ENCODE data around the gene GNAS.
A peak's percentile ranks its signal among the peaks of the same experiment; 100 is the strongest.

Gene GNAS

DNA sequence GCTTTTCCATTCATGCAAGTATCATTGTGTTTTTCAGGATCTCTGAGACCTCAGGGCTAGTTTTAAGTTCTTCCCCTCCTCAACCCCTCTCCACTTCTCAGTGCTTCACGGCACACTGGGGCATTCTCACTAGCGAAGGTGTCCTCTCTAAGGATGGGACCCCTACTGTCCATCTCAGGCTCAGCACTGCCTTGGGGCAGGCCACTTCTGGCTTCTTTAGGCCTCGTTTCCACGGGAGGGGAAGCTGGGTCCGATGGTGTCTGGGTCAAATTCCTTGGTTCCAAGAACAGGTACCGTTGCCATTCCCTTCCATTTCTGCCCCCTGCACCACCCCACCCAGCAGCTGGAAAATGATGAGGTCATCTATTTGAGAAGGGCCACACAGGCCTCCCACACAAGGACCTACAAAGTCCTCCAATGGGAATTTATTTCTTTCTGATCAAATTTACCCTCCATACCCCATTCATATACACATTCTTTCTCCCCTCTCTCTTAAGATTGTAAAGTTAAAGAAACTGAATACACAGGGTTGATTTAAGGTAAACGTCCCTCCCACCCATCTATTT is 17.2 kb downstream of the GNAS start:
- H3K36me3 ChIP-seq (replicated peaks) = no peaks in the 10 kb centered on the region
- no peak overlapping the region for H3K27ac ChIP-seq
- H3K4me3 ChIP-seq (ENCODE audit: low read depth, low read length) = no peak overlapping the region
- TF ChIP-seq, protein P1, sequence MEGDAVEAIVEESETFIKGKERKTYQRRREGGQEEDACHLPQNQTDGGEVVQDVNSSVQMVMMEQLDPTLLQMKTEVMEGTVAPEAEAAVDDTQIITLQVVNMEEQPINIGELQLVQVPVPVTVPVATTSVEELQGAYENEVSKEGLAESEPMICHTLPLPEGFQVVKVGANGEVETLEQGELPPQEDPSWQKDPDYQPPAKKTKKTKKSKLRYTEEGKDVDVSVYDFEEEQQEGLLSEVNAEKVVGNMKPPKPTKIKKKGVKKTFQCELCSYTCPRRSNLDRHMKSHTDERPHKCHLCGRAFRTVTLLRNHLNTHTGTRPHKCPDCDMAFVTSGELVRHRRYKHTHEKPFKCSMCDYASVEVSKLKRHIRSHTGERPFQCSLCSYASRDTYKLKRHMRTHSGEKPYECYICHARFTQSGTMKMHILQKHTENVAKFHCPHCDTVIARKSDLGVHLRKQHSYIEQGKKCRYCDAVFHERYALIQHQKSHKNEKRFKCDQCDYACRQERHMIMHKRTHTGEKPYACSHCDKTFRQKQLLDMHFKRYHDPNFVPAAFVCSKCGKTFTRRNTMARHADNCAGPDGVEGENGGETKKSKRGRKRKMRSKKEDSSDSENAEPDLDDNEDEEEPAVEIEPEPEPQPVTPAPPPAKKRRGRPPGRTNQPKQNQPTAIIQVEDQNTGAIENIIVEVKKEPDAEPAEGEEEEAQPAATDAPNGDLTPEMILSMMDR (IDR thresholded peaks at IDR 0.05; ENCODE audit: low read depth, low read length, missing control alignments) = no peak
- in situ Hi-C loops (cut with HindIII; ENCODE audit: low pct_ligation_motif_present, low sequenced_read_pairs) = loop anchor here (25.0 kb wide), 1 partner anchor 343 kb away; no protein-coding TSS in a partner anchor
- H3K27me3 ChIP-seq (replicated peaks) = no peaks in the 10 kb centered on the region
- DNase-seq = no peak

DNA sequence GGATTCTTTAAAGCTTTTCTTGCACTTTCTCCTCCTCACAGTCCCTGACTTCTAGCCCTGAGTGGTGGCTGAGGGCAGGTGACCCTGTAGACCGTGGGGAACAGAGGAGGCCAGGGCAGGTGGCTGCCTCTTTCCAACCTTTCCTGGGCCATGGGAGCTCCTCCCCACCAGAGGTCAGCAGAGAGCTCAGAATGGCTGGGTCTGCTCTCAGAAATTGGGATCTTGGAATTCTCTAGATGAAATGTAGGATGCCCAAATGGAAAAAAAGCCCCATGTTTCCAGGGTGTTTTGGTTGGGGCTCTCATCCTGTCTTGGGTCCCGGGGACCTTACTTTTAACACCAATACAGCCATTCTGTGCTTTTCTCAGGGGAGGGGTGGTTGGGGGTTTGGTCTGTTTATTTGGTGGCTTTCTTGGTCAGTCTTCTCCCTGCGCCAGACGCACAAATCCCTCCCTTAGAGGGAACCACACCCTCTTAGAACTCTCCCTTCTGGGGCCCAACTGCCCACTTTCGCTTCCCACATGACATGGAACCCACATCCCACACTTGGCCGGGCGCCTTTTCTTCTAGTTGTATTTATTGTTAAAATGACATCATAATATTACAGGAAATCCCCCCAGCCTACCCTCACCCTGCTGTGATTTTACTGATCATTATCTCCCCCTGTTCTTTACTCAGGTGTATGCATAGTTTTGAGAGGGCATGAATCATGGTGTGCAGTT is 17.9 kb downstream of the GNAS start:
- Histone ChIP-seq H3K36me3 (replicated peaks) (no peaks in the 10 kb centered on the region), H3K4me3 (ENCODE audit: low read depth, low read length) (no peak overlapping the region), H3K27ac (no peak overlapping the region), H3K27me3 (replicated peaks) (no peaks in the 10 kb centered on the region)
- TF ChIP-seq, protein P1 (IDR thresholded peaks at IDR 0.05; ENCODE audit: low read depth, low read length, missing control alignments) = peak; percentile 98
- peak; percentile 49 for DNase-seq
- in situ Hi-C loops (cut with HindIII; ENCODE audit: low pct_ligation_motif_present, low sequenced_read_pairs) = loop anchor here (25.0 kb wide), 1 partner anchor 342 kb away; no protein-coding TSS in a partner anchor

DNA sequence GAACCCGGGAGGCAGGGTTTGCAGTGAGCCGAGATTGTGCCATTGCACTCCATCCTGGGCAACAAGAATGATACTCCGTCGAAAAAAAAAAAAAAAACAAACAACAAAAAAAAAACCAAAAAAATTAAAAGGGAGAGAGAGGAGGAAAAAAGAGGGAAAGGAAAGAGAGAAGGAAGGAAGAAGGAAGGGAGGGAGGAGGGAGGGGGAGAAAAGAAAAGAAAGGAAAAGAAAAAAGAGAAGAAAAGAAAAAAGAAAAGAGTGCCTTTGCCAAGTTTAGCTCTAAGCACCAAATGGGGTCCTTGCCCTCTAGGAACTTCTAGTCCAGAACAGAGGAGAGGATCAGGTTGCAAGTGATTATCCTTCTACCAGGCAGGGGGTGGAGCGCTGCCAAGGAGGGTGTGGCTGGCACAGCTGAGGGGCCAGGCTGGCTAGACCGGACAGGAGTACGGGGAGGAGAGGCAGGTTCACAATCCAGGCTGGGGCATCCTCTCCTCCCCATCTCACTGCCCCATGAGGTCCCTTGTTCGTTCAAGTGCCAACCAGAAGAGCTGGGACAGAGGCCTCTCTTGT is 19.1 kb downstream of the GNAS start:
- H3K4me3 ChIP-seq (ENCODE audit: low read depth, low read length) = no peak overlapping the region
- DNase-seq = no peak
- TF ChIP-seq, protein P1 (IDR thresholded peaks at IDR 0.05; ENCODE audit: low read depth, low read length, missing control alignments) = no peak
- H3K27ac ChIP-seq = no peak overlapping the region
- in situ Hi-C loops (cut with HindIII; ENCODE audit: low pct_ligation_motif_present, low sequenced_read_pairs) = loop anchor here (25.0 kb wide), 1 partner anchor 341 kb away; no protein-coding TSS in a partner anchor
- H3K27me3 ChIP-seq (replicated peaks) = no peaks in the 10 kb centered on the region
- H3K36me3 ChIP-seq (replicated peaks) = no peaks in the 10 kb centered on the region

DNA sequence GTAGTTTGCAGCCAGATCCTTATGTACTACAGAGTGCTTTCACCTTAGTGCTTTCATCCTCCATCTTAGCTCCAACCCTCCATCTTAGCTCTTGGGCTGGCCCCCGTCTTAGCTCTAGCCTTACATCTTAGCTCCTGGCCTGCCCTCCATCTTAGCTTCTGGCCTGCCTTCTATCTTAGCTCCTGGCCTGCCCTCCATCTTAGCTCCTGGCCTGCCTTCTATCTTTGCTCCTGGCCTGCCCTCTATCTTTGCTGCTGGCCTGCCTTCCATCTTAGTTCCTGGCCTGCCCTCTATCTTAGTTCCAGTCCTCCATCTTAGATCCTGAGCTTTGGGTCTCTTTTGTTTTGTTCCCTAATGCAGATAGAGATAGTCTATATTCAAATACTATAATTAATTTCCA is 22.0 kb downstream of the GNAS start:
- no peak overlapping the region for H3K4me3 ChIP-seq (ENCODE audit: low read depth, low read length)
- in situ Hi-C loops (cut with HindIII; ENCODE audit: low pct_ligation_motif_present, low sequenced_read_pairs) = loop anchor here (25.0 kb wide), 1 partner anchor 338 kb away; no protein-coding TSS in a partner anchor
- no peak for DNase-seq

DNA sequence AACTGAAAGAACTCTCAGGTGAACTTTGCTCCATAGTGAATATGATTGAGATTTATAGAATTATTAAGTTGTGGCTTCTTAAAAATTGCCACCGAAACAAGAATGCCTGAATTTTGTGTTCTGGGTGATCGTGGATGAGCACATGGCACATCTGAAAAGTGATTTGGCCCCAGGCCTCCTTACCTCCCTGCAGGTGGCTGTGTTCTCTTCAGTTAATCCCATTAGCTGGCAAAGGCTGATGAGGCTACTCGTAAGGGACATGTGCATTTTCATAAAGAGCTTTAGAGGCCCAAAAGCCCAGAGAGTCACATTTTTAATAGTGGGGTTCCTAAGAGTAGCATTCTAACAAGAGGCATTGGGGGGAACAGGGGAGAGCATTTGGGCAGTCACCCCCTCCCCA is 22.6 kb downstream of the GNAS start:
- no peak overlapping the region for H3K4me3 ChIP-seq (ENCODE audit: low read depth, low read length)
- in situ Hi-C loops (cut with HindIII; ENCODE audit: low pct_ligation_motif_present, low sequenced_read_pairs) = no loop called here
- H3K27me3 ChIP-seq (replicated peaks) = no peaks in the 10 kb centered on the region
- no peak for DNase-seq
- TF ChIP-seq, protein P1 (IDR thresholded peaks at IDR 0.05; ENCODE audit: low read depth, low read length, missing control alignments) = no peak
- no peaks in the 10 kb centered on the region for H3K36me3 ChIP-seq (replicated peaks)
- no peak overlapping the region for H3K27ac ChIP-seq

More for the DNA sequence above, 22.0 kb downstream of the GNAS start:
- Histone ChIP-seq H3K36me3 (replicated peaks) (no peaks in the 10 kb centered on the region), H3K27ac (no peak overlapping the region), H3K27me3 (replicated peaks) (no peaks in the 10 kb centered on the region)
- TF ChIP-seq, protein P1 (IDR thresholded peaks at IDR 0.05; ENCODE audit: low read depth, low read length, missing control alignments) = no peak

All from brain microvascular endothelial cell (primary cell).